MCF 10A (cell line): ENCODE data around the gene TMEM60. TPM values are rescaled to one million over a fixed set of nuclear protein-coding genes. Genes with fewer than 3 reads are reported as not detected.

Experiments
- BruUV-seq: library from RNA; stranded (reverse); fragments of 400-500 nt; replicated peaks from 2 replicates; lab custom pipeline; 2021; lab: Mats Ljungman, UMichigan
- CTCF ChIA-PET: fragments of 300-600 bp; sonication (Branson Sonifier 250); formaldehyde crosslinking; extraction: SDS; loops from one replicate; lab custom pipeline; 2021; ENCODE audit warnings: antibody characterized with exemption, inconsistent platforms; lab: Yijun Ruan, JAX
- POLR2A ChIA-PET: fragments of 300-600, 350-650 bp; sonication (Branson Sonifier 250); formaldehyde crosslinking; extraction: SDS; loops from one replicate; lab custom pipeline; 2020; ENCODE audit warnings: antibody characterized with exemption, inconsistent platforms; lab: Yijun Ruan, JAX
- DNase-seq: peaks from one replicate; pipeline ENCODE4 v3.0.0-alpha.2; 2018; ENCODE audit not compliant: unreplicated experiment
- H3K27ac Mint-ChIP-seq: one replicate; pipeline ENCODE4 v1.8.0; 2022; ENCODE audit warnings: mild to moderate bottlenecking, low read depth, mixed read lengths; ENCODE audit not compliant: unreplicated experiment
- H3K27me3 Mint-ChIP-seq: one replicate; pipeline ENCODE4 v1.8.0; 2022; ENCODE audit warnings: mixed read lengths; ENCODE audit not compliant: insufficient read depth, unreplicated experiment
- H3K36me3 Mint-ChIP-seq: one replicate; pipeline ENCODE4 v1.8.0; 2022; ENCODE audit warnings: mild to moderate bottlenecking, moderate library complexity, mixed read lengths; ENCODE audit not compliant: insufficient read depth, unreplicated experiment
- H3K4me1 Mint-ChIP-seq: one replicate; pipeline ENCODE4 v1.8.0; 2022; ENCODE audit warnings: mixed read lengths; ENCODE audit not compliant: insufficient read depth, unreplicated experiment
- H3K4me3 Mint-ChIP-seq: one replicate; pipeline ENCODE4 v1.8.0; 2022; ENCODE audit warnings: mild to moderate bottlenecking, moderate library complexity, mixed read lengths; ENCODE audit not compliant: unreplicated experiment
- H3K9me3 Mint-ChIP-seq: one replicate; pipeline ENCODE4 v1.8.0; 2022; ENCODE audit warnings: mixed read lengths; ENCODE audit not compliant: unreplicated experiment
- CTCF ChIP-seq: fragments of 200-600 bp; IDR thresholded peaks from one replicate; pipeline ENCODE4 v1.8.0; 2022; ENCODE audit warnings: antibody characterized with exemption, mild to moderate bottlenecking; ENCODE audit not compliant: unreplicated experiment
- intact Hi-C: fragments of 100-400 bp; cut with micrococcal nuclease; formaldehyde crosslinking; loops from 2 replicates; pipeline ENCODE4 v1.14.1; 2022
- total RNA-seq: library from RNA; stranded (reverse); gene quantifications from 2 replicates; pipeline ENCODE4 v1.2.3, GENCODE V29; 2022

Gene TMEM60
- total RNA-seq, 1 experiment from 2014 or later, result 7.1 TPM

- no peak for DNase-seq
- TF ChIP-seq CTCF, result no peak
- ChIA-PET POLR2A (interaction anchor here (2.2 to 2.5 kb wide), 2 partner anchors 34 to 35 kb away, joined by 10 to 24 read pairs; partner anchors contain the start of genes PHTF2 and TMEM60), CTCF (no interaction called here)
- Mint-ChIP-seq H3K4me3 (no peak overlapping the region), H3K36me3 (no peaks in the 10 kb centered on the region), H3K4me1 (peaks cover 18% of the 10 kb centered on the region), H3K9me3 (no peaks in the 10 kb centered on the region), H3K27me3 (no peaks in the 10 kb centered on the region), H3K27ac (no peak overlapping the region)
- intact Hi-C loops, result no loop called here
- no TSS peak for BruUV-seq
Observed at GRCh38 chr7:77833136-77833535, 34.9 kb upstream of the TMEM60 start.

- Mint-ChIP-seq H3K4me3 (no peak overlapping the region), H3K9me3 (no peaks in the 10 kb centered on the region), H3K27me3 (no peaks in the 10 kb centered on the region), H3K36me3 (no peaks in the 10 kb centered on the region), H3K27ac (no peak overlapping the region), H3K4me1 (peaks cover 18% of the 10 kb centered on the region)
- POLR2A ChIA-PET, result interaction anchor here (0.6 to 0.7 kb wide), 2 partner anchors 9 to 136 kb away, joined by 3 read pairs; partner anchors contain the start of gene RSBN1L
- DNase-seq, result no peak
- intact Hi-C loops, result no loop called here
- CTCF ChIA-PET, result no interaction called here
- BruUV-seq, result no TSS peak
- no peak for TF ChIP-seq CTCF
Observed at GRCh38 chr7:77831953-77832352, 33.7 kb upstream of the TMEM60 start.

GRCh38 chr7:77831481-77831880 lies 33.2 kb upstream of the TMEM60 start:
- no TSS peak for BruUV-seq
- H3K4me3 Mint-ChIP-seq, result no peak overlapping the region
- ChIA-PET CTCF (no interaction called here), POLR2A (interaction anchor here (0.7 to 1.1 kb wide), 2 partner anchors 34 to 136 kb away, joined by 3 to 4 read pairs; partner anchors contain the start of gene RSBN1L)
- no peak for TF ChIP-seq CTCF
- no peaks in the 10 kb centered on the region for H3K9me3 Mint-ChIP-seq
- H3K27me3 Mint-ChIP-seq, result no peaks in the 10 kb centered on the region
- H3K36me3 Mint-ChIP-seq, result no peaks in the 10 kb centered on the region
- no peak overlapping the region for H3K27ac Mint-ChIP-seq
- H3K4me1 Mint-ChIP-seq, result peaks cover 18% of the 10 kb centered on the region
- intact Hi-C loops, result no loop called here
- no peak for DNase-seq

- no peaks in the 10 kb centered on the region for H3K9me3 Mint-ChIP-seq
Observed at GRCh38 chr7:77830649-77831355, 32.6 kb upstream of the TMEM60 start.

More at GRCh38 chr7:77830649-77831355, 32.6 kb upstream of the TMEM60 start:
- no peak for TF ChIP-seq CTCF
- POLR2A ChIA-PET, result interaction anchor here (1.1 to 1.2 kb wide), 2 partner anchors 10 to 33 kb away, joined by 3 to 4 read pairs; no protein-coding TSS in a partner anchor
- CTCF ChIA-PET, result interaction anchor here (0.9 kb wide), 1 partner anchor 15 kb away, joined by 5 read pairs; no protein-coding TSS in a partner anchor
- Mint-ChIP-seq H3K27me3 (no peaks in the 10 kb centered on the region), H3K4me3 (no peak overlapping the region), H3K27ac (no peak overlapping the region), H3K36me3 (no peaks in the 10 kb centered on the region), H3K4me1 (peaks cover 18% of the 10 kb centered on the region)
- no TSS peak for BruUV-seq
- intact Hi-C loops, result no loop called here
- DNase-seq, result no peak
